GM13976 (cell line): ENCODE data around the gene HDLBP.

Source experiments
- DNase-seq: peaks from one replicate; pipeline ENCODE4 v3.0.0; 2012; ENCODE audit warnings: low spot score
- CTCF ChIP-seq: IDR thresholded peaks from 2 replicates; pipeline ENCODE4 v1.5.1; 2012; ENCODE audit warnings: borderline replicate concordance, mild to moderate bottlenecking; ENCODE audit not compliant: insufficient read depth; ENCODE audit errors: extremely low read depth, missing control alignments, control extremely low read depth
- in situ Hi-C: fragments of 300-500 bp; cut with MboI; formaldehyde crosslinking; loops from one replicate; pipeline ENCODE4 v1.12.0; 2022; ENCODE audit warnings: low sequenced_read_pairs, mixed read lengths, inconsistent platforms; ENCODE audit not compliant: unreplicated experiment

The HDLBP gene

GRCh38 chr2:241350878-241351639 is 35.6 kb upstream of the HDLBP start:
- no peak for TF ChIP-seq CTCF
- in situ Hi-C loops: no loop called here
- DNase-seq: no peak

- no peak for TF ChIP-seq CTCF
- no peak for DNase-seq
- in situ Hi-C loops: no loop called here
Observed at GRCh38 chr2:241350530-241350877, 35.0 kb upstream of the HDLBP start.

GRCh38 chr2:241349941-241350340 is 34.5 kb upstream of the HDLBP start:
- in situ Hi-C loops: no loop called here
- TF ChIP-seq CTCF: no peak
- DNase-seq: no peak

GRCh38 chr2:241344925-241345651 is 29.6 kb upstream of the HDLBP start:
- no peak for TF ChIP-seq CTCF
- no peak for DNase-seq
- in situ Hi-C loops: no loop called here

- TF ChIP-seq CTCF: no peak
- no peak for DNase-seq
Observed at GRCh38 chr2:241340631-241341163, 25.2 kb upstream of the HDLBP start.

GRCh38 chr2:241339839-241340630 is 24.6 kb upstream of the HDLBP start:
- TF ChIP-seq CTCF: no peak
- in situ Hi-C loops: no loop called here

More at GRCh38 chr2:241340631-241341163, 25.2 kb upstream of the HDLBP start:
- in situ Hi-C loops: no loop called here

More at GRCh38 chr2:241339839-241340630, 24.6 kb upstream of the HDLBP start:
- DNase-seq: no peak
